GM12878 (cell line): Measurements from ENCODE around the gene SORL1. TPM values are rescaled to one million over a fixed set of nuclear protein-coding genes. Genes with fewer than 3 reads are reported as not detected.
A peak's percentile ranks its signal among the peaks of the same experiment; 100 is the strongest.

ENCODE experiments used
- ATAC-seq: fragments of 200-7000 bp; cut with Tn5 transposase; 3 replicates; pipeline ENCODE4 v1.9.1; 2020; ENCODE audit warnings: mild to moderate bottlenecking, moderate library complexity
- BruUV-seq: library from RNA; stranded (reverse); fragments of 400-500 nt; replicated peaks from 2 replicates; lab custom pipeline; 2021; lab: Mats Ljungman, UMichigan
- CTCF ChIA-PET: fragments of 300-600 bp; sonication (Branson Sonifier 250); formaldehyde crosslinking; extraction: SDS; loops from one replicate; lab custom pipeline; 2021; ENCODE audit warnings: inconsistent platforms; lab: Yijun Ruan, JAX
- POLR2A ChIA-PET: fragments of 350-600 bp; formaldehyde crosslinking; extraction: SDS; loops from one replicate; lab custom pipeline; 2021; ENCODE audit warnings: inconsistent platforms; lab: Charles Lee
- RAD21 ChIA-PET: fragments of 300-600 bp; sonication (Branson Sonifier 250); formaldehyde crosslinking; loops from one replicate; lab custom pipeline; 2023; ENCODE audit warnings: antibody characterized with exemption; ENCODE audit not compliant: unreplicated experiment; lab: Charles Lee
- SMC1A ChIA-PET: fragments of 300-600 bp; sonication (Branson Sonifier 250); formaldehyde crosslinking; loops from one replicate; lab custom pipeline; 2023; ENCODE audit not compliant: unreplicated experiment, uncharacterized antibody; lab: Charles Lee
- DNase-seq: peaks from one replicate; pipeline ENCODE4 v3.0.0-alpha.2; 2011; ENCODE audit warnings: low read depth, low spot score
- FAIRE-seq: peaks from 3 replicates; lab custom pipeline; 2011; peaks lifted over from hg19 to GRCh38; lab: Jason Lieb, UNC
- H2AFZ ChIP-seq: 2 replicates; pipeline ENCODE4 v1.6.0; 2011; ENCODE audit warnings: low read depth, low read length, control low read depth; ENCODE audit not compliant: control insufficient read depth
- H3K27ac ChIP-seq: 2 replicates; pipeline ENCODE4 v1.5.1; 2011; ENCODE audit warnings: control low read depth; ENCODE audit not compliant: control insufficient read depth, insufficient read depth
- H3K27me3 ChIP-seq, 2 experiments: replicated peaks in 1 of 2; 2 replicates each; pipeline versions ENCODE4 v1.6.0 to v1.6.1; 2011; ENCODE audit warnings: low read length in 1 of 2; ENCODE audit not compliant: control insufficient read depth in 2 of 2, insufficient read depth in 2 of 2
- H3K36me3 ChIP-seq, 2 experiments: 2 replicates each; pipeline ENCODE4 v1.5.1; 2011; ENCODE audit warnings: low read length in 1 of 2; ENCODE audit not compliant: control insufficient read depth in 2 of 2, insufficient read depth in 2 of 2
- H3K4me1 ChIP-seq: 2 replicates; pipeline ENCODE4 v1.6.1; 2011; ENCODE audit warnings: mild to moderate bottlenecking, low read length, moderate library complexity, mixed read lengths; ENCODE audit not compliant: control insufficient read depth, insufficient read depth
- H3K4me2 ChIP-seq: 2 replicates; pipeline ENCODE4 v1.6.0; 2011; ENCODE audit warnings: control low read depth; ENCODE audit not compliant: control insufficient read depth, insufficient read depth
- H3K4me3 ChIP-seq: fragments of 200-600 bp; sonication (generic); 2 replicates; pipeline ENCODE4 v1.5.1; 2016
- H3K79me2 ChIP-seq: 2 replicates; pipeline ENCODE4 v1.6.0; 2011; ENCODE audit warnings: low read length; ENCODE audit not compliant: control insufficient read depth, insufficient read depth
- H3K9ac ChIP-seq: 2 replicates; pipeline ENCODE4 v1.8.0; 2011; ENCODE audit warnings: low read length, control low read depth, mixed read lengths; ENCODE audit not compliant: control insufficient read depth, insufficient read depth
- H3K9me3 ChIP-seq: replicated peaks from 3 replicates; pipeline ENCODE4 v1.5.1; 2011; ENCODE audit warnings: mild to moderate bottlenecking, low read length; ENCODE audit not compliant: control insufficient read depth, insufficient read depth
- H4K20me1 ChIP-seq: 2 replicates; pipeline ENCODE4 v1.6.0; 2011; ENCODE audit not compliant: control insufficient read depth, insufficient read depth
- CTCF ChIP-seq, 3 experiments: IDR thresholded peaks in 2 of 3; conservative IDR thresholded peaks in 1 of 3; 2 replicates each; pipeline ENCODE4 v1.5.1; 2011; ENCODE audit warnings: low read depth in 3 of 3, low read length in 3 of 3, mild to moderate bottlenecking in 3 of 3, control low read depth in 2 of 3, moderate library complexity in 2 of 3, inconsistent platforms in 1 of 3, mixed read lengths in 1 of 3; ENCODE audit not compliant: control insufficient read depth in 2 of 3, insufficient read depth in 1 of 3; ENCODE audit errors: extremely low read depth in 1 of 3
- FOXM1 ChIP-seq: IDR thresholded peaks from 2 replicates; pipeline ENCODE4 v1.6.1; 2012; ENCODE audit warnings: low read depth, mild to moderate bottlenecking, inconsistent platforms, low read length, moderate library complexity
- ZBTB4 ChIP-seq: fragments of 450-650 bp; formaldehyde crosslinking; IDR thresholded peaks from 2 replicates; pipeline ENCODE4 v1.4.0; 2022; ENCODE audit warnings: mild to moderate bottlenecking, moderate library complexity
- ZNF384 ChIP-seq: IDR thresholded peaks from 2 replicates; pipeline ENCODE4 v1.6.1; 2012; ENCODE audit warnings: low read depth, mild to moderate bottlenecking, low read length, improper control_type of control experiment, borderline replicate concordance
- WGBS: methylation state at CpG from one replicate; pipeline ENCODE4 v1.1.6; 2016; ENCODE audit warnings: low lambda C conversion rate; ENCODE audit not compliant: insufficient replicate concordance, insufficient coverage; ENCODE audit errors: missing lambda C conversion rate; 5-methylcytosine and 5-hydroxymethylcytosine counted together
- in situ Hi-C: fragments of 300-500 bp; cut with MboI; formaldehyde crosslinking; loops from 9 replicates; pipeline ENCODE4 v1.14.3; 2018; ENCODE audit warnings: mixed read lengths
- intact Hi-C: fragments of 100-400 bp; cut with micrococcal nuclease; formaldehyde crosslinking; loops from one replicate; pipeline ENCODE4 v1.14.2; 2022; ENCODE audit not compliant: unreplicated experiment
- polyA plus RNA-seq, 11 experiments: library from polyadenylated mRNA; depleted of rRNA in 4 of 11; unstranded in 6 of 11; stranded (reverse) in 5 of 11; fragments of >200 nt; fragmentation: Nextera tagmentation in 4 of 11; fragmentation: Illumina TruSeq in 1 of 11; extraction: Ambion mirVana in 4 of 11; extraction: Trizol in 1 of 11; gene quantifications; 1 replicate in 1 of 11; 2 replicates in 10 of 11; pipeline versions ENCODE4 v1.2.1 to v1.2.3, GENCODE V29; 2011 to 2016; ENCODE audit warnings: inconsistent platforms in 2 of 11, missing spikeins in 2 of 11, low read depth in 1 of 11
- total RNA-seq, 4 experiments: library from RNA; depleted of rRNA in 3 of 4; stranded (reverse); fragments of >200 nt in 3 of 4; fragmentation: Illumina TruSeq in 1 of 4; extraction: Trizol in 1 of 4; gene quantifications; 2 replicates each; pipeline versions ENCODE4 v1.2.1 to v1.2.3, GENCODE V29; 2013 to 2021
- TF ChIP-seq, protein P1 (sequence below): fragments of 450-650 bp; IDR thresholded peaks from 2 replicates; pipeline ENCODE4 v1.6.1; 2017; ENCODE audit warnings: mild to moderate bottlenecking, low read depth, inconsistent platforms; ENCODE audit not compliant: poor library complexity, severe bottlenecking
- TF ChIP-seq, protein P2 (sequence below): IDR thresholded peaks from 2 replicates; pipeline ENCODE4 v1.6.1; 2012; ENCODE audit warnings: improper control_type of control experiment, low read depth, low read length; ENCODE audit not compliant: insufficient replicate concordance

The SORL1 gene
- total and polyA plus RNA-seq, 10 of the 15 experiments (the other 5 are each of a cell fraction or from before 2014, with no cell fraction given) = 20.2 to 107 (median 59.9) TPM

DNA sequence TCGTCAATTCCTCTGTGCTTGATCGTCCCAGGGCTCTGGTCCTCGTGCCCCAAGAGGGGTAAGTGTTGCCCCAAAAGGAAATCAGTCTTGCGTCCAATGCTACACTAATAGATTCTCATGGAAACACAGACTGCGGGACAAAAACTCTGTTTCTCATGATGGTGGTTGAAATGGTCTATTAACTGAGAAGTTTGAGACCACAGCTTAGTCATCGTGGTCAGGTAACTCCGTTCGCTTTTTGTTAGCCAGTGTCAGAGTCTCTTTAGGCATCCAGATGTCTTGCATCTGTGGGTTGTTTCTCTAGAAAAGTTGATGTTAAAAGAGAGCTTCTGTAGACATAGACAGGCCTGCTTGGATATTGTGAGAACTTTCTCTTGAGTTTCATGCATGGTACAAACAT is 105.2 kb downstream of the SORL1 start:
- WGBS = 8% methylated on average over 8 of the region's 8 CpGs
- H3K79me2 ChIP-seq = peaks cover 7% of the 10 kb centered on the region
- peaks cover 39 to 63% of the 10 kb centered on the region in 2 experiments for H3K36me3 ChIP-seq
- POLR2A ChIA-PET = interaction anchor here (1.0 to 1.6 kb wide), 5 partner anchors 9 to 136 kb away, joined by 3 to 5 read pairs (median 3); no protein-coding TSS in a partner anchor
- no peaks in the 10 kb centered on the region for H3K9me3 ChIP-seq
- RAD21 ChIA-PET = interaction anchor here (1.2 to 1.9 kb wide), 2 partner anchors 19 to 91 kb away, joined by 3 to 6 read pairs; no protein-coding TSS in a partner anchor
- SMC1A ChIA-PET = interaction anchor here (0.5 to 2.4 kb wide), 15 partner anchors 9 to 1178 kb away, joined by 3 to 11 read pairs (median 5); no protein-coding TSS in a partner anchor
- H3K27ac ChIP-seq = peak overlapping the region; percentile 80
- CTCF ChIA-PET = interaction anchor here (0.6 to 1.4 kb wide), 5 partner anchors 9 to 237 kb away, joined by 3 to 7 read pairs (median 4); no protein-coding TSS in a partner anchor
- no peak overlapping the region for H3K9ac ChIP-seq
- intact Hi-C loops (loop anchor here (1.0 kb wide), 4 partner anchors 13 to 33 kb away; no protein-coding TSS in a partner anchor), in situ Hi-C loops (no loop called here)
- H3K27me3 ChIP-seq = no peaks in the 10 kb centered on the region
- no peak overlapping the region for H3K4me3 ChIP-seq
- H3K4me2 ChIP-seq = 0 out of 2 replicates have a peak overlapping the region, but pooled peaks have one; percentile 33
- DNase-seq (peak; percentile 96), ATAC-seq (peak; percentile 95), FAIRE-seq (peak; percentile 88)
- BruUV-seq = no TSS peak
- no peaks in the 10 kb centered on the region; the same call in 1 of the 2 replicates for H4K20me1 ChIP-seq
- peaks cover 30% of the 10 kb centered on the region for H3K4me1 ChIP-seq
- H2AFZ ChIP-seq = no peak overlapping the region
- TF ChIP-seq, protein P1, sequence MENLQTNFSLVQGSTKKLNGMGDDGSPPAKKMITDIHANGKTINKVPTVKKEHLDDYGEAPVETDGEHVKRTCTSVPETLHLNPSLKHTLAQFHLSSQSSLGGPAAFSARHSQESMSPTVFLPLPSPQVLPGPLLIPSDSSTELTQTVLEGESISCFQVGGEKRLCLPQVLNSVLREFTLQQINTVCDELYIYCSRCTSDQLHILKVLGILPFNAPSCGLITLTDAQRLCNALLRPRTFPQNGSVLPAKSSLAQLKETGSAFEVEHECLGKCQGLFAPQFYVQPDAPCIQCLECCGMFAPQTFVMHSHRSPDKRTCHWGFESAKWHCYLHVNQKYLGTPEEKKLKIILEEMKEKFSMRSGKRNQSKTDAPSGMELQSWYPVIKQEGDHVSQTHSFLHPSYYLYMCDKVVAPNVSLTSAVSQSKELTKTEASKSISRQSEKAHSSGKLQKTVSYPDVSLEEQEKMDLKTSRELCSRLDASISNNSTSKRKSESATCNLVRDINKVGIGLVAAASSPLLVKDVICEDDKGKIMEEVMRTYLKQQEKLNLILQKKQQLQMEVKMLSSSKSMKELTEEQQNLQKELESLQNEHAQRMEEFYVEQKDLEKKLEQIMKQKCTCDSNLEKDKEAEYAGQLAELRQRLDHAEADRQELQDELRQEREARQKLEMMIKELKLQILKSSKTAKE = peak; percentile 89
- TF ChIP-seq ZNF384 (no peak), CTCF (IDR thresholded peaks at IDR 0.05 in 2 of 3, conservative IDR thresholded peaks at IDR 0.05 in 1 of 3; ENCODE audit: control insufficient read depth in 2 of 3, extremely low read depth in 1 of 3, insufficient read depth in 1 of 3, low read depth in 3 of 3, low read length in 3 of 3) (no peak), ZBTB4 (CRISPR knock-in tag) (no peak), FOXM1 (peak; percentile 91)
- TF ChIP-seq, protein P2, sequence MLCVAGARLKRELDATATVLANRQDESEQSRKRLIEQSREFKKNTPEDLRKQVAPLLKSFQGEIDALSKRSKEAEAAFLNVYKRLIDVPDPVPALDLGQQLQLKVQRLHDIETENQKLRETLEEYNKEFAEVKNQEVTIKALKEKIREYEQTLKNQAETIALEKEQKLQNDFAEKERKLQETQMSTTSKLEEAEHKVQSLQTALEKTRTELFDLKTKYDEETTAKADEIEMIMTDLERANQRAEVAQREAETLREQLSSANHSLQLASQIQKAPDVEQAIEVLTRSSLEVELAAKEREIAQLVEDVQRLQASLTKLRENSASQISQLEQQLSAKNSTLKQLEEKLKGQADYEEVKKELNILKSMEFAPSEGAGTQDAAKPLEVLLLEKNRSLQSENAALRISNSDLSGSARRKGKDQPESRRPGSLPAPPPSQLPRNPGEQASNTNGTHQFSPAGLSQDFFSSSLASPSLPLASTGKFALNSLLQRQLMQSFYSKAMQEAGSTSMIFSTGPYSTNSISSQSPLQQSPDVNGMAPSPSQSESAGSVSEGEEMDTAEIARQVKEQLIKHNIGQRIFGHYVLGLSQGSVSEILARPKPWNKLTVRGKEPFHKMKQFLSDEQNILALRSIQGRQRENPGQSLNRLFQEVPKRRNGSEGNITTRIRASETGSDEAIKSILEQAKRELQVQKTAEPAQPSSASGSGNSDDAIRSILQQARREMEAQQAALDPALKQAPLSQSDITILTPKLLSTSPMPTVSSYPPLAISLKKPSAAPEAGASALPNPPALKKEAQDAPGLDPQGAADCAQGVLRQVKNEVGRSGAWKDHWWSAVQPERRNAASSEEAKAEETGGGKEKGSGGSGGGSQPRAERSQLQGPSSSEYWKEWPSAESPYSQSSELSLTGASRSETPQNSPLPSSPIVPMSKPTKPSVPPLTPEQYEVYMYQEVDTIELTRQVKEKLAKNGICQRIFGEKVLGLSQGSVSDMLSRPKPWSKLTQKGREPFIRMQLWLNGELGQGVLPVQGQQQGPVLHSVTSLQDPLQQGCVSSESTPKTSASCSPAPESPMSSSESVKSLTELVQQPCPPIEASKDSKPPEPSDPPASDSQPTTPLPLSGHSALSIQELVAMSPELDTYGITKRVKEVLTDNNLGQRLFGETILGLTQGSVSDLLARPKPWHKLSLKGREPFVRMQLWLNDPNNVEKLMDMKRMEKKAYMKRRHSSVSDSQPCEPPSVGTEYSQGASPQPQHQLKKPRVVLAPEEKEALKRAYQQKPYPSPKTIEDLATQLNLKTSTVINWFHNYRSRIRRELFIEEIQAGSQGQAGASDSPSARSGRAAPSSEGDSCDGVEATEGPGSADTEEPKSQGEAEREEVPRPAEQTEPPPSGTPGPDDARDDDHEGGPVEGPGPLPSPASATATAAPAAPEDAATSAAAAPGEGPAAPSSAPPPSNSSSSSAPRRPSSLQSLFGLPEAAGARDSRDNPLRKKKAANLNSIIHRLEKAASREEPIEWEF = peak; percentile 64
